Fibroblast of skin of abdomen (primary cell): ENCODE results near the gene TRPT1.
A peak's percentile ranks its signal among the peaks of the same experiment; 100 is the strongest.

Experiments used
- DNase-seq: peaks from one replicate; pipeline ENCODE4 v3.0.0-alpha.2; 2013

Gene TRPT1

GRCh38 chr11:64244107-64244506, 18.1 kb upstream of the TRPT1 start:
- no peak for DNase-seq

DNA sequence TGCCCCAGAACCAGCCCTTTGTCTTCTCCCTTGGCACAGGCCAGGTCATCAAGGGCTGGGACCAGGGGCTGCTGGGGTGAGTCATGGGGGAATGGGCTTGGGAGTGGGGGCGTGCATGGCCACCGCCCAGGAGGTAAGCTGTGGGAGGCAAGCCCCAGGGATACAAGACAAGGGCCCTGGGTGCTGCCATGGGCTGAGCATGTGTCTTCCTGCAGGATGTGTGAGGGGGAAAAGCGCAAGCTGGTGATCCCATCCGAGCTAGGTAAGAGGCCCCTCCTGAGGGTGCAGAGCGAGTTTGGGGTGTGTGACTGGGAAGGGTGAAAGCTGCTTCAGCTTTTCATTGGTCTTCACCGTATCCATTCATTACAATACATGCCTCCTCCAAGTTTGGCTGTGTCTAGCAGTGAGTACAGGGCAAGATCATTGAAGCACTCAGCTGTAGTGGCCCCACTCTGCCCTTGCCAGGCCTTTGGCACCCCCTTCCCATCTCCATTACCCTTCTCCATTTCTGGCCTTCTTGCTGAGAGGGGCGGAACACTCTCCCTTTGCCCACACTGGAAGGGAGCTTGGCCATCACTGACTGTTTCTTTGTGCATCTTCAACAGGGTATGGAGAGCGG, 17.4 kb upstream of the TRPT1 start:
- DNase-seq: no peak

- DNase-seq: no peak
Observed at GRCh38 chr11:64241491-64242374, 15.7 kb upstream of the TRPT1 start.

- peak; percentile 99 for DNase-seq
Observed at GRCh38 chr11:64241241-64241490, 15.2 kb upstream of the TRPT1 start.

GRCh38 chr11:64240435-64241240, 14.7 kb upstream of the TRPT1 start, which contains the start of gene FKBP2:
Gene FKBP2, plus strand, starts transcription at chr11:64241095. Its CDS starts 1,293 bp downstream, at chr11:64242388.
- peak; percentile 97 for DNase-seq

DNA sequence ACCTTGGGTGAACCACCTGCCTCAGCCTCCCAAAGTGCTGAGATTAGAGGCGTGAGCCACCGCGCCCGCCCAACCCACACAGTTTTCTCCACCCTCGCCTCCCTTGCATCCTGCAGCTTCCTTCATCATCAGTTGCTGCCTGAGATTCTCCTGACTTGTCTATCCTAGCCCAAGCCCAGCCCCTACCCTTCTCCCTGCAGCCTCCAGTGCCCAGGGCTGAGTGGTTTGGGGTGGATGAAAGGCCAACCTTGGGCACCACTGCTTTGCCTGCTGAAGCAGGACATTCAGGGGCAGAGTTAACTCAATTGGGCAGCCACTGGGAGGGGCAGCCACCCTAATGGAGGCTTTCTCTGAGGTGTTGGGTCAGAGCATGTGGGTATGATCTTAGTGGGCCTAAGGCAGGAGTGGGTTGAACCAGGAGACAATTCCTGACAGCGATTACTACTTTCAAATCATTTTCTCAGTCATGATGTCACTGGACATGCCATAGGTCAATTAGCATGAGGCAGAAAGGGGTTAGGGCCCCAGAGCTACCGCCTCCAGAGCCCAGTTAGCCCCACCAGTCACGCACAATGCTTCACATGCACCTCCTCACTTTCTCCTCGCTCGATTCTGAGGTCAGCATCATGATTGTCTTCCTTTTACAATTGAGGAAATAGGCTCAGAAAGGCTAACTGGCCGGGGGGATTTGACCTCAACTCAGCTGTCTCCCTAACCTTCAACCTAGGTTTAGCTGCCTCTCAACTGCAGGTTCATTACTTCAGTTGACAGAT, 13.9 kb upstream of the TRPT1 start:
- DNase-seq: no peak

GRCh38 chr11:64238999-64239398, 13.0 kb upstream of the TRPT1 start:
- DNase-seq: no peak

DNA sequence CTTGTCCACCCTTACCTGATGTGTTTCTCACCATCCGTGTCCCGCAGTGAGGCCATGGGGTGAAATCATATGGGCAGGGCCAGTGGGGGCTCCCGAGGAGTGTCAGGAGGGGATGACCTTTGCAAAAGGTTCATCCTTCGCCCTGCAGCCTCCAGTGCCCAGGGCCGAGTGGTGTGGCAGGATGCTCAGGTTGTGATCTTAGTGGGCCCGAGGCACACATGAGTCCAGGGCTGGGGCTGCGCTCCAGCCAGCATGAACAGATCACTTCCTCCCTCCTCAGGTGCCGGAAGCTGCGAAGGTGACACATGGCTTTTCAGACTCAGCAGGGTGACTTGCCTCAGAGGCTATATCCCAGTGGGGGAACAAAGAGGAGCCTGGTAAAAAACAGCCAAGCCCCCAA, 12.1 kb upstream of the TRPT1 start:
- DNase-seq: no peak

DNA sequence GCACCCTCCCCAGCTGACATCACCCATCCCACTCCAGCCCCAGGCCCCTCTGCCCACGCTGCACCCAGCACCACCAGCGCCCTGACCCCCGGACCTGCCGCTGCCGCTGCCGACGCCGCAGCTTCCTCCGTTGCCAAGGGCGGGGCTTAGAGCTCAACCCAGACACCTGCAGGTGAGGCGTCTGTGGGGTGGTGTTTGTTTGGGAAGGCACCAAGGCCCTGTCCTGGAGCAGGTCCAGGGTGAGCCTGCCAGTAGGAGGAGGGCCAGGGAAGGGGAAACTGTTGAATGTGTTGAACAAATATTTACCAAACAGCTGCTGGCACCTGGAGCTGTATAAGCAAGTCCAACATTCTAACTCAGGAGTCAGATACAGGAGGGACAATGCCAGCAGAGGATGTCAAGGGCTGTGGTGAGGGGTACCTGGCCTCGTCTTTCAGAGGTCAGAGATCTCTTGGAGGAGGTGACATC, 11.5 kb upstream of the TRPT1 start:
- DNase-seq: no peak

DNA sequence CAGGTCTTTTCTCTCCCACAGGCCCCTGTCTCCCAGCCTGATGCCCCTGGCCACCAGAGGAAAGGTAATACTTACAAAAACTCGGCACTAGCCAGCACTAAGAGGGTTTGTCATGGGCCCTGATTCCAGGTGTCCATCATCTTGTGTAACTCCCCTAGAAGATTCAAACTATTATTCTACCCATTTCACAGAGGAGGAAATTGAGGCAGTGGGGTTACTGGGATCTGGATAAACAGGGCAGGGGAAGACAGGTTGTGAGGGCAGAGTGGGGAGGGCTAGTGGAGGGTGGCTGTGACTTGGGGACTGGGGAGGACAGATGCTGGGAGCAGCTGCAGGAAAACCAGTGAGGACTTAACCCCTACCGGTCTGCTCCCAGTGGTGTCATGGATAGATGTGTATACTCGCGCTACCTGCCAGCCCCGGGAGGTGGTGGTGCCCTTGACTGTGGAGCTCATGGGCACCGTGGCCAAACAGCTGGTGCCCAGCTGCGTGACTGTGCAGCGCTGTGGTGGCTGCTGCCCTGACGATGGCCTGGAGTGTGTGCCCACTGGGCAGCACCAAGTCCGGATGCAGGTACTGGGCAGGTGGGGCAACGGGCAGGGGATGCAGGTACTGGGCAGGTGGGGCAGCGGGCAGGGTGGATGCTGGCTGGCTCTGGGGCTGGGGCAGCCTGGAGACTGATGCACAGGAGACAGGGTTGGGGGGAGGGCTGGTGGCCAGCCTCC, 9.6 kb upstream of the TRPT1 start:
- DNase-seq: no peak

GRCh38 chr11:64234647-64235379, 8.8 kb upstream of the TRPT1 start:
- DNase-seq: no peak

DNA sequence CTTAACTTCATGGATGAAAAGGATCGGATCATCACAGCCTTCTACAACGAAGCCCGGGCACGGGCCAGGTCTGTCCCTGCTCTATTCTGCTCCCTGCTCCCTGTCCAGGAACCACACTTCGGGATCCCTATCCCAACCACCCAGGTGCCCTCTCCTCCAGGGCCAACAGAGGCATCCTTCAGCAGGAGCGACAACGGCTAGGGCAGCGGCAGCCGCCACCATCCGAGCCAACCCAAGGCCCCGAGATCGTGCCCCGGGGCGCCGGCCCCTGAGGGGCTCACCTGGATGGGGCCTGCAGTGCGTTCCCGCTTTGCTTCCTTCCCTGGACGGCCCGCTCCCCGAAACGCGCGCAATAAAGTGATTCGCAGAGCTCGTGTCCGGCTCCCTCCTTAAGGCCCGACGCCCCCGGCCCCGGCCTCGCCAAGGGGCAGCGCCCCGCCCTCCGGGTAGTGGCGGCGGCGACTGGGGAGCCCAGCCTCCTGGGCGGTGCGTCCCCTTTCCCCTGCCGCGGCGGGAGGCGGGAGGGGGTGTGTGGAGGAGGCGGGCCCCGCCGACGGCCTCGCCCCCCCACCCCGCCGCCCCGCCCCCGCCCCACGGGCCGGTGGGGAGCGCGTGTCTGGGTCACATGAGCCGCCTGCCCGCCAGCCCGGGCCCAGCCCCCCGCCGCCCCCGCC, 8.1 kb upstream of the TRPT1 start, which contains the start of gene VEGFB:
Gene VEGFB (plus strand): TSS at position 672 of the 674 bp plus-strand sequence. CDS start 250 bp downstream, outside the sequence.
- peak; percentile 60 for DNase-seq

DNA sequence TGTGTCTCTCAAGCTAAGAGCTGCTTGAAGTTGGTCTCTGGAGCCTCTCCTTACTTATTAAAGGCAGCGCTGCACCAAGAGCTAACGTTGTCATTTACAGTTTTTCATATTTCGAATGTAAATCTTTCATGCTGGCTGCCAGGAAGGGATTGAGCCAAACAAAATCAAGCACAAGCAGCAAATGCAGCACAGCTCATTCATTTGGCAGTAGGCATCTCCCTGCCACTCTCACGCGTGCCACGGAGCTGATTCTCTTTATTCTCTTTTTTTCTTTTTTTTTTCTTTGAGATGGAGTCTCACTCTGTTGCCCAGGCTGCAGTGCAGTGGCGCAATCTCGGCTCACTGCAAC, 7.0 kb upstream of the TRPT1 start:
- no peak for DNase-seq

GRCh38 chr11:64232182-64232966, 6.4 kb upstream of the TRPT1 start:
- no peak for DNase-seq

GRCh38 chr11:64231546-64231945, 5.6 kb upstream of the TRPT1 start:
- DNase-seq: no peak

GRCh38 chr11:64230985-64231365, 5.0 kb upstream of the TRPT1 start:
- DNase-seq: no peak

- peak; percentile 86 for DNase-seq
Observed at GRCh38 chr11:64230171-64230984, 4.4 kb upstream of the TRPT1 start, which contains the start of gene DNAJC4. Gene DNAJC4, plus strand, starts transcription at chr11:64230548. Its CDS starts 307 bp downstream, at chr11:64230855.

GRCh38 chr11:64229744-64230170, 3.8 kb upstream of the TRPT1 start:
- no peak for DNase-seq
